DOHH2 (cell line): ENCODE results near the gene PNO1.

Source experiments
- H3F3A ChIP-seq: fragments of 200-600 bp; sonication (generic), shearing (Covaris generic); 2 replicates; pipeline ENCODE4 v1.6.0; 2016; ENCODE audit warnings: antibody characterized with exemption, mild to moderate bottlenecking; ENCODE audit not compliant: control insufficient read depth, insufficient read depth
- H3K27ac ChIP-seq: fragments of 200-600 bp; sonication (generic); 2 replicates; pipeline ENCODE4 v1.5.1; 2014; ENCODE audit warnings: low read depth, mild to moderate bottlenecking, low read length, moderate library complexity
- H3K27me3 ChIP-seq: fragments of 200-600 bp; sonication (generic); 2 replicates; pipeline ENCODE4 v1.6.1; 2014; ENCODE audit warnings: mild to moderate bottlenecking, low read length, mixed read lengths; ENCODE audit not compliant: control insufficient read depth
- H3K36me3 ChIP-seq: fragments of 200-600 bp; sonication (generic); 2 replicates; pipeline ENCODE4 v1.6.1; 2014; ENCODE audit warnings: mild to moderate bottlenecking, low read length, moderate library complexity, mixed read lengths; ENCODE audit not compliant: control insufficient read depth
- H3K4me1 ChIP-seq: fragments of 200-600 bp; sonication (generic); 2 replicates; pipeline ENCODE4 v1.6.1; 2014; ENCODE audit warnings: mild to moderate bottlenecking, low read length, mixed read lengths; ENCODE audit not compliant: control insufficient read depth
- H3K4me2 ChIP-seq: fragments of 200-600 bp; sonication (generic); 2 replicates; pipeline ENCODE4 v1.6.0; 2014; ENCODE audit warnings: mild to moderate bottlenecking, low read length, moderate library complexity
- H3K4me3 ChIP-seq: fragments of 200-600 bp; sonication (generic); 2 replicates; pipeline ENCODE4 v1.5.1; 2014; ENCODE audit warnings: mild to moderate bottlenecking, low read length, mixed read lengths
- H3K79me2 ChIP-seq: fragments of 200-600 bp; sonication (generic); 2 replicates; pipeline ENCODE4 v1.6.1; 2014; ENCODE audit warnings: mild to moderate bottlenecking, low read length, mixed read lengths; ENCODE audit not compliant: control insufficient read depth
- H3K9me2 ChIP-seq: fragments of 200-600 bp; sonication (generic); replicated peaks from 2 replicates; pipeline ENCODE4 v1.6.1; 2014; ENCODE audit warnings: mild to moderate bottlenecking, low read length, mixed read lengths; ENCODE audit not compliant: control insufficient read depth
- H3K9me3 ChIP-seq: fragments of 200-600 bp; sonication (generic); 2 replicates; pipeline ENCODE4 v1.6.1; 2014; ENCODE audit warnings: antibody characterized with exemption, low read length, mixed read lengths; ENCODE audit not compliant: control insufficient read depth, insufficient read depth
- H4K20me1 ChIP-seq: fragments of 200-600 bp; sonication (generic); 2 replicates; pipeline ENCODE4 v1.6.0; 2014; ENCODE audit warnings: low read depth, mild to moderate bottlenecking, antibody characterized with exemption, low read length, moderate library complexity; ENCODE audit not compliant: control insufficient read depth, insufficient read depth
- EZH2phosphoT487 ChIP-seq: fragments of 200-600 bp; sonication (generic); IDR thresholded peaks from 2 replicates; pipeline ENCODE4 v1.6.1; 2017; ENCODE audit warnings: borderline replicate concordance, mild to moderate bottlenecking, antibody characterized with exemption, low read length, moderate library complexity, mixed read lengths
- TF ChIP-seq, protein P1 (sequence below): fragments of 200-600 bp; sonication (generic); IDR thresholded peaks from one replicate; pipeline ENCODE4 v1.5.1; 2014; ENCODE audit warnings: antibody characterized with exemption, mild to moderate bottlenecking, low read depth, low read length; ENCODE audit not compliant: poor library complexity, severe bottlenecking

Gene PNO1

DNA sequence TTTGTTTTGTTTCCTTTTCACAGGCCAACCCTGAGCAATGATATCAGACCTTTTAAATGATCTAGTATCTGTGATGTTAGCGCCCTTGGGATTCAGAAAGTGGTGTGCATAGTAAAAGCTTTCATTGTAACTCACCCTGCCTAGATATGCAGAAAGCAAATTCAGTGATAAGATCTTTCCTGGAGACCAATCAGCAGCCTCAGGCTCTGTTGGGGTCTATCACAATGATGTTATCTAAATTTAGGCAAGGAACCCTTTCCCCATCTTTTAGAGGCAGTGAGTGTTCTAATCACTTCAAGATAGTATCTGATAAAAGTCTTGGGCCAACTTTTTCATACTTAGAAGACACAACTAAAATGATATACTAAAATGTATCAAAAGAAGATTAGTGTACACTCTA lies 23.6 kb upstream of the PNO1 start:
- Histone ChIP-seq H3K9me2 (no peaks in the 10 kb centered on the region), H3K4me3 (no peak overlapping the region)

GRCh38 chr2:68134554-68134953 lies 23.1 kb upstream of the PNO1 start:
- Histone ChIP-seq H3K27me3 (no peaks in the 10 kb centered on the region), H3K4me3 (no peak overlapping the region), H3K79me2 (no peaks in the 10 kb centered on the region), H3K9me3 (no peaks in the 10 kb centered on the region), H3K4me1 (no peaks in the 10 kb centered on the region), H3K27ac (no peak overlapping the region), H4K20me1 (no peaks in the 10 kb centered on the region), H3K9me2 (no peaks in the 10 kb centered on the region), H3F3A (no peaks in the 10 kb centered on the region), H3K36me3 (peaks cover 19% of the 10 kb centered on the region), H3K4me2 (no peak overlapping the region)
- TF ChIP-seq, protein P1, sequence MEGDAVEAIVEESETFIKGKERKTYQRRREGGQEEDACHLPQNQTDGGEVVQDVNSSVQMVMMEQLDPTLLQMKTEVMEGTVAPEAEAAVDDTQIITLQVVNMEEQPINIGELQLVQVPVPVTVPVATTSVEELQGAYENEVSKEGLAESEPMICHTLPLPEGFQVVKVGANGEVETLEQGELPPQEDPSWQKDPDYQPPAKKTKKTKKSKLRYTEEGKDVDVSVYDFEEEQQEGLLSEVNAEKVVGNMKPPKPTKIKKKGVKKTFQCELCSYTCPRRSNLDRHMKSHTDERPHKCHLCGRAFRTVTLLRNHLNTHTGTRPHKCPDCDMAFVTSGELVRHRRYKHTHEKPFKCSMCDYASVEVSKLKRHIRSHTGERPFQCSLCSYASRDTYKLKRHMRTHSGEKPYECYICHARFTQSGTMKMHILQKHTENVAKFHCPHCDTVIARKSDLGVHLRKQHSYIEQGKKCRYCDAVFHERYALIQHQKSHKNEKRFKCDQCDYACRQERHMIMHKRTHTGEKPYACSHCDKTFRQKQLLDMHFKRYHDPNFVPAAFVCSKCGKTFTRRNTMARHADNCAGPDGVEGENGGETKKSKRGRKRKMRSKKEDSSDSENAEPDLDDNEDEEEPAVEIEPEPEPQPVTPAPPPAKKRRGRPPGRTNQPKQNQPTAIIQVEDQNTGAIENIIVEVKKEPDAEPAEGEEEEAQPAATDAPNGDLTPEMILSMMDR, result no peak
- no peak for TF ChIP-seq EZH2phosphoT487

More for the DNA sequence above, 23.6 kb upstream of the PNO1 start:
- no peaks in the 10 kb centered on the region for H3K27me3 ChIP-seq
- no peak overlapping the region for H3K27ac ChIP-seq
- no peaks in the 10 kb centered on the region for H3F3A ChIP-seq
- H3K36me3 ChIP-seq, result peaks cover 19% of the 10 kb centered on the region
- H3K4me2 ChIP-seq, result no peak overlapping the region
- no peak for TF ChIP-seq EZH2phosphoT487
- TF ChIP-seq, protein P1, result no peak
- H3K79me2 ChIP-seq, result no peaks in the 10 kb centered on the region
- no peaks in the 10 kb centered on the region for H3K4me1 ChIP-seq
- H4K20me1 ChIP-seq, result no peaks in the 10 kb centered on the region
- no peaks in the 10 kb centered on the region for H3K9me3 ChIP-seq

- TF ChIP-seq, protein P1, result no peak
- no peak for TF ChIP-seq EZH2phosphoT487
- H3K36me3 ChIP-seq, result peaks cover 19% of the 10 kb centered on the region
- no peaks in the 10 kb centered on the region for H3K79me2 ChIP-seq
- H3K9me3 ChIP-seq, result no peaks in the 10 kb centered on the region
- no peak overlapping the region for H3K27ac ChIP-seq
- no peaks in the 10 kb centered on the region for H3K27me3 ChIP-seq
- H3K9me2 ChIP-seq, result no peaks in the 10 kb centered on the region
- H4K20me1 ChIP-seq, result no peaks in the 10 kb centered on the region
- H3K4me1 ChIP-seq, result no peaks in the 10 kb centered on the region
- H3F3A ChIP-seq, result no peaks in the 10 kb centered on the region
- H3K4me3 ChIP-seq, result no peak overlapping the region
- no peak overlapping the region for H3K4me2 ChIP-seq
These were observed 22.0 kb upstream of the PNO1 start for GRCh38 chr2:68135448-68136320.
